ENCODE data around the gene DHRS7B.

Gene DHRS7B

GRCh38 chr17:21149621-21150020, 22.9 kb downstream of the DHRS7B start:
- Mint-ChIP-seq H3K27me3 (no peaks in the 10 kb centered on the region), H3K4me3 (no peak overlapping the region), H3K27ac (no peak overlapping the region), H3K36me3 (ENCODE audit: insufficient read depth) (peaks cover 3% of the 10 kb centered on the region), H3K9me3 (peaks cover 0 to 12% of the 10 kb centered on the region in 2 donors), H3K4me1 (ENCODE audit: low read depth in 2 of 2) (peaks cover 0 to 3% of the 10 kb centered on the region in 2 donors)
- no peak for ATAC-seq (replicated peaks)
- no peak for DNase-seq

DNA sequence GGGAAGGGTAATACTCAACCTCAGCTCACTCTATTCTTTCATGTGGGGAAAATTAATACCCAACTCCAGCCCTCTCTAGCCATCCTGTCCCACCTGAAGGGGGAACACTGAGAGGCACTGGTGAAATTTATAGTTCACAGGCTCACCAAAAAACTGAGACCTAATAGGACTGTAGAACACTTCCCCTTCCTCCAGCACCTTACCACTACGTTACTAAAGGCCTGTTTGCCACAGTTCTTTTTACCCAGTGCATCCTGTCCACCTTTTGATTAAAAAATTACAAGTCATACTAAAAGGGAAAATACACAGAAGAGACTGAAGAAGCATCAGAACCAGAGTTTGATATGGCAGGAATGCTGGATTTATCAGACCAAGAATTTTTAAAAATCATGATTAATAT, 26.0 kb downstream of the DHRS7B start:
- DNase-seq = no peak
- peaks cover 0 to 12% of the 10 kb centered on the region in 2 donors for H3K9me3 Mint-ChIP-seq
- H3K36me3 Mint-ChIP-seq (ENCODE audit: insufficient read depth) = peaks cover 3% of the 10 kb centered on the region
- ATAC-seq (replicated peaks) = no peak
- H3K4me3 Mint-ChIP-seq = no peak overlapping the region
- peak overlapping the region in 1 of 2 donors; percentile 7 for H3K27ac Mint-ChIP-seq
- H3K4me1 Mint-ChIP-seq (ENCODE audit: low read depth in 2 of 2) = peaks cover 4 to 7% of the 10 kb centered on the region in 2 donors
- no peaks in the 10 kb centered on the region for H3K27me3 Mint-ChIP-seq

DNA sequence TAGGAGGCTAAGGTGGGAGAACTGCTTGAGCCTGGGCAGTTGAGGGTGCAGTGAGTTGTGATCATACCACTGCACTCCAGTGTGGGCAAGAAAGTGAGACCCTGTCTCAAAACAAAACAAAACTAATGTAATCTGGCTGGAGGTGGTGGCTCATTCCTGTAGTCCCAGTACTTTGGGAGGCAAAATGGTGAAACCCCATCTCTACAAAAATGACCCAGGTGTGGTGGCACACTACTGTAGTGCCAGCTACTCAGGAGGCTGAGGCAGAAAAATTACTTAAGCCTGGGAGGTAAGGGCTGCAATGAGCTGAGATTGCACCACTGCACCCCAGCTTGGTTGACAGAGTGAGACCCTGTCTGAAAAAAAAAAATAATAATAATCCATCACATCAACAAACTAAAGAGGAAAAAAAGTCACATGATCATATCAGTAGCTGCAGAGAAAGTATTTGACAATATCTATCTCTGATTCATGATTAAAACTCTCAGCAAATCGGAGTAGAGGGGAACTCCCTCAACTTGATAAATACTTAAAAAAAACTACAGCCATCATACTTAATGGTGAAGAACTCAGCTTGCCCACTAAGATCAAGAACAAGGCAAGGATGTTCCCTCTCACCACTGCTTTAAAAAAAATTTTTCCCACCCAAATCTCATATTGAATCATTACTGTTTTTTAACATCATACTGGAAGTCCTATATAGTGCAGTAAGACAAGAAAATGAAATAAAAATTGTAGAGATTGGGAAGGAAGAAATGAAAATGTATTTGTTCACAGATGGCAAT, 31.0 kb downstream of the DHRS7B start:
- no peak overlapping the region for H3K4me3 Mint-ChIP-seq
- ATAC-seq (replicated peaks) = no peak
- peaks cover 7% of the 10 kb centered on the region in 2 donors for H3K4me1 Mint-ChIP-seq (ENCODE audit: low read depth in 2 of 2)
- no peaks in the 10 kb centered on the region for H3K36me3 Mint-ChIP-seq (ENCODE audit: insufficient read depth)
- peak overlapping the region in 1 of 2 donors; percentile 64 for H3K27ac Mint-ChIP-seq
- peaks cover 0 to 11% of the 10 kb centered on the region in 2 donors for H3K9me3 Mint-ChIP-seq
- H3K27me3 Mint-ChIP-seq = no peaks in the 10 kb centered on the region
- no peak for DNase-seq

DNA sequence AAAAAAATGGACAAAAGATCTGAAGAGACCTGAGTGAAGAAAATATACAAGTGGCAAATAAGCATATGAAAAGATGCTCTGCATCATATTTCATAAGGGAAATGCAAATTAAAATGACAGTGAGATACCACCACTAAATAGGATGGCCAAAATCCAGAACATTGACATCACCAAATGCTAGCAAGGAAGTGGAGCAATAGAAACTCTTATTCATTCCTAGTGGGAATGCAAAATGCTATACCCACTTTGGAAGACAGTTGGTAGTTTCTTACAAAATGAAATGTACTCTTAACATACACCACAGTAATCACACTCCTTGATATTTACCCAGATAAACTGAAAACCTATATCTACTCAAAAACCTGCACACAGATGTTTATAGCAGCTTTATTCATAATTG, 33.6 kb downstream of the DHRS7B start:
- Mint-ChIP-seq H3K4me1 (ENCODE audit: low read depth in 2 of 2) (peaks cover 3 to 7% of the 10 kb centered on the region in 2 donors), H3K9me3 (no peaks in the 10 kb centered on the region), H3K27ac (no peak overlapping the region), H3K4me3 (no peak overlapping the region), H3K27me3 (no peaks in the 10 kb centered on the region), H3K36me3 (ENCODE audit: insufficient read depth) (no peaks in the 10 kb centered on the region)
- DNase-seq = no peak
- no peak for ATAC-seq (replicated peaks)

- H3K4me1 Mint-ChIP-seq (ENCODE audit: low read depth in 2 of 2) = peaks cover 3 to 7% of the 10 kb centered on the region in 2 donors
- H3K27me3 Mint-ChIP-seq = no peaks in the 10 kb centered on the region
- peak overlapping the region in 1 of 2 donors; percentile 66 for H3K27ac Mint-ChIP-seq
Observed at GRCh38 chr17:21161498-21162393, 35.0 kb downstream of the DHRS7B start.

DNA sequence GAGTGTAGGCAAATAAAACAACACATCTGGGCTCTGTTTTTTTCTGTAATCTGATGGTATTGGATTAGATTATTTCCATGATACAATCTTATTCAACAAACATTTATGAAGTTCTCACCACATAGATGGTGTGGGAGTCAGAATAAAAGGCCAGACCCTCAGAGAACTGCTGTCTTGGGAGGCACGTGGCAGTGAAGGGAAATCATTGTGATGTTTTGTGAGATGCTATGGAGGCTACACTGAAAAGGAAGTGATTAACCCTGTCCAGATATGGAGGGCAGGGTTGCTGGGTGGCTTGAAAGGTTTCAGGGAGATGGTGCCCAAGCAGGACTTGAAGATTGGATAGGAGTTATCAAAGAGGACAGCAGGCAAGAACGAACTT, 35.6 kb downstream of the DHRS7B start:
- Mint-ChIP-seq H3K36me3 (ENCODE audit: insufficient read depth) (no peaks in the 10 kb centered on the region), H3K4me1 (ENCODE audit: low read depth in 2 of 2) (peaks cover 1 to 4% of the 10 kb centered on the region in 2 donors), H3K27me3 (no peaks in the 10 kb centered on the region), H3K9me3 (no peaks in the 10 kb centered on the region), H3K4me3 (no peak overlapping the region), H3K27ac (peak overlapping the region in 1 of 2 donors; percentile 66)
- DNase-seq = no peak
- ATAC-seq (replicated peaks) = no peak

More at GRCh38 chr17:21161498-21162393, 35.0 kb downstream of the DHRS7B start:
- no peak for DNase-seq
- no peaks in the 10 kb centered on the region for H3K9me3 Mint-ChIP-seq
- no peak for ATAC-seq (replicated peaks)
- H3K36me3 Mint-ChIP-seq (ENCODE audit: insufficient read depth) = no peaks in the 10 kb centered on the region
- H3K4me3 Mint-ChIP-seq = no peak overlapping the region

DNA sequence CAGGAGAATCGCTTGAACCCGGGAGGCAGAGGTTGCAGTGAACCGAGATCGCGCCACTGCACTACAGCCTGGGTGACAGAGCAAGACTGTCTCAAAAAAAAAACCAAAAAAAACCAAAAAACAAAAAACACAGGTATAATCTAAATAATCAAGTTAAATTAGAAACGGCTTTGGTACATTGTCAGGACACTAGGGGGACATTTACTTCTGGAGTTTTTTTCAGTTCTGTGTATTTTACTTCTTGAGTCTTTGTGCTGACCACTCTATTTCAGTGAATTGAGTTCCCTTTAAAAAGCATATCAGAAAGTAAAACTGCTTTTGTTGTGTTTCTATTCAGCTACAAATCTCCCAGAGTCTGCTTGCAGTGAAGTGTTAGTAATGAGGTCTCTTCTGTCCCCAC, 36.3 kb downstream of the DHRS7B start:
- Mint-ChIP-seq H3K36me3 (ENCODE audit: insufficient read depth) (peaks cover 3% of the 10 kb centered on the region), H3K4me3 (no peak overlapping the region), H3K9me3 (no peaks in the 10 kb centered on the region), H3K27ac (no peak overlapping the region), H3K27me3 (no peaks in the 10 kb centered on the region), H3K4me1 (ENCODE audit: low read depth in 2 of 2) (peaks cover 0 to 3% of the 10 kb centered on the region in 2 donors)
- ATAC-seq (replicated peaks) (no peak), DNase-seq (no peak)

GRCh38 chr17:21164216-21164615, 37.5 kb downstream of the DHRS7B start:
- Mint-ChIP-seq H3K9me3 (no peaks in the 10 kb centered on the region), H3K27me3 (no peaks in the 10 kb centered on the region), H3K4me3 (no peak overlapping the region), H3K36me3 (ENCODE audit: insufficient read depth) (peaks cover 3% of the 10 kb centered on the region), H3K4me1 (ENCODE audit: low read depth in 2 of 2) (peaks cover 0 to 3% of the 10 kb centered on the region in 2 donors), H3K27ac (no peak overlapping the region)
- no peak for ATAC-seq (replicated peaks)
- no peak for DNase-seq

DNA sequence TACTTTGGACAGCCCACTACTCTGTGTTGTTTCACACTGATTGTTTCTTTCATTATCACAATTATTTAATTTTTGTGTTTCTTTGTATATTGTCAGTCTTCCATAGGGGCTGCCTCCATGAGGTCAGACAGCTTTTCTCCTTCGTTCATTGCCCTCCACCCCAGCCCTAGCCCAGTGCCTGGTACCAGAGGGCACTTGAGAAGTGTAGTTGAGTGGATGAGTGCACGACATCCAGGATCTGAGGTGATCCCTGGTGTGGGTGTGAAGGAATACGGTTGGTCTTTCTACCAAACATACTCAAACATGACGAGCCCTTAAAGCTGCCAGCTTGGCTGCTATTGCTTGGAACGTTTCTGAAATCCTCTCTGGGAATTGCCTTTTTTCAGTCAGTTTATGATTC, 37.9 kb downstream of the DHRS7B start:
- Mint-ChIP-seq H3K27me3 (no peaks in the 10 kb centered on the region), H3K27ac (no peak overlapping the region), H3K4me3 (no peak overlapping the region)

GRCh38 chr17:21165922-21166594, 39.3 kb downstream of the DHRS7B start:
- Mint-ChIP-seq H3K4me3 (no peak overlapping the region), H3K27ac (no peak overlapping the region), H3K9me3 (no peaks in the 10 kb centered on the region), H3K4me1 (ENCODE audit: low read depth in 2 of 2) (peaks cover 7 to 14% of the 10 kb centered on the region in 2 donors), H3K27me3 (no peaks in the 10 kb centered on the region), H3K36me3 (ENCODE audit: insufficient read depth) (peaks cover 3% of the 10 kb centered on the region)
- no peak for DNase-seq
- ATAC-seq (replicated peaks) = no peak

More for the DNA sequence above, 37.9 kb downstream of the DHRS7B start:
- no peak for ATAC-seq (replicated peaks)
- H3K4me1 Mint-ChIP-seq (ENCODE audit: low read depth in 2 of 2) = peaks cover 0 to 3% of the 10 kb centered on the region in 2 donors
- DNase-seq = no peak
- peaks cover 3% of the 10 kb centered on the region for H3K36me3 Mint-ChIP-seq (ENCODE audit: insufficient read depth)
- no peaks in the 10 kb centered on the region for H3K9me3 Mint-ChIP-seq

GRCh38 chr17:21166595-21167210, 39.9 kb downstream of the DHRS7B start:
- Mint-ChIP-seq H3K4me1 (ENCODE audit: low read depth in 2 of 2) (peaks cover 7 to 16% of the 10 kb centered on the region in 2 donors), H3K4me3 (no peak overlapping the region), H3K27ac (peak overlapping the region in 1 of 2 donors; percentile 71), H3K36me3 (ENCODE audit: insufficient read depth) (peaks cover 3% of the 10 kb centered on the region), H3K27me3 (no peaks in the 10 kb centered on the region), H3K9me3 (no peaks in the 10 kb centered on the region)
- ATAC-seq (replicated peaks) = no peak
- DNase-seq = no peak

GRCh38 chr17:21167303-21167702, 40.5 kb downstream of the DHRS7B start:
- peaks cover 3% of the 10 kb centered on the region for H3K36me3 Mint-ChIP-seq (ENCODE audit: insufficient read depth)
- DNase-seq = no peak
- H3K27ac Mint-ChIP-seq = peak overlapping the region in 1 of 2 donors; percentile 71
- no peak for ATAC-seq (replicated peaks)
- no peaks in the 10 kb centered on the region for H3K9me3 Mint-ChIP-seq
- H3K4me3 Mint-ChIP-seq = no peak overlapping the region
- H3K4me1 Mint-ChIP-seq (ENCODE audit: low read depth in 2 of 2) = peaks cover 7 to 15% of the 10 kb centered on the region in 2 donors
- no peaks in the 10 kb centered on the region for H3K27me3 Mint-ChIP-seq

GRCh38 chr17:21168555-21168865, 41.7 kb downstream of the DHRS7B start:
- H3K27me3 Mint-ChIP-seq = no peaks in the 10 kb centered on the region
- peaks cover 7 to 13% of the 10 kb centered on the region in 2 donors for H3K4me1 Mint-ChIP-seq (ENCODE audit: low read depth in 2 of 2)
- no peaks in the 10 kb centered on the region for H3K9me3 Mint-ChIP-seq
- H3K27ac Mint-ChIP-seq = no peak overlapping the region
- DNase-seq = no peak
- H3K36me3 Mint-ChIP-seq (ENCODE audit: insufficient read depth) = peaks cover 3% of the 10 kb centered on the region
- ATAC-seq (replicated peaks) = no peak
- H3K4me3 Mint-ChIP-seq = no peak overlapping the region

All from effector memory CD8-positive, alpha-beta T cell (primary cell).